GM23338 (cell line): Measurements from ENCODE around the gene ITGA2. TPM values are rescaled to one million over a fixed set of nuclear protein-coding genes. Genes with fewer than 3 reads are reported as not detected.

ENCODE experiments used
- ATAC-seq: fragments of 200-7000 bp; cut with Tn5 transposase; 3 replicates; pipeline ENCODE4 v1.9.1; 2020
- DNase-seq: peaks from one replicate; pipeline ENCODE4 v3.0.0-alpha.2; 2015; ENCODE audit warnings: low spot score
- H2AFZ ChIP-seq: fragments of 200-600 bp; sonication (generic); 2 replicates; pipeline ENCODE4 v1.8.0; 2016; ENCODE audit warnings: antibody characterized with exemption, mild to moderate bottlenecking, moderate library complexity
- H3F3A ChIP-seq: fragments of 200-600 bp; sonication (generic); replicated peaks from 2 replicates; pipeline ENCODE4 v1.8.0; 2017; ENCODE audit warnings: antibody characterized with exemption, mixed run types, low read depth
- H3K27ac ChIP-seq: fragments of 200-600 bp; sonication (generic); 2 replicates; pipeline ENCODE4 v1.6.1; 2016; ENCODE audit warnings: low read depth
- H3K27me3 ChIP-seq: fragments of 200-600 bp; sonication (generic); 2 replicates; pipeline ENCODE4 v1.8.0; 2016; ENCODE audit warnings: mild to moderate bottlenecking, mixed run types, moderate library complexity; ENCODE audit not compliant: insufficient read depth
- H3K36me3 ChIP-seq: fragments of 200-600 bp; sonication (generic); 2 replicates; pipeline ENCODE4 v1.8.0; 2016; ENCODE audit warnings: mild to moderate bottlenecking; ENCODE audit not compliant: insufficient read depth
- H3K4me1 ChIP-seq: fragments of 200-600 bp; sonication (generic); 2 replicates; pipeline ENCODE4 v1.8.0; 2016; ENCODE audit warnings: mild to moderate bottlenecking, moderate library complexity; ENCODE audit not compliant: insufficient read depth
- H3K4me2 ChIP-seq: fragments of 200-600 bp; sonication (generic); 2 replicates; pipeline ENCODE4 v1.7.1; 2017; ENCODE audit warnings: mixed run types
- H3K4me3 ChIP-seq: fragments of 200-600 bp; sonication (generic); 2 replicates; pipeline ENCODE4 v1.6.1; 2016; ENCODE audit warnings: mixed run types
- H3K79me2 ChIP-seq: fragments of 200-600 bp; sonication (generic); replicated peaks from 2 replicates; pipeline ENCODE4 v1.8.0; 2017; ENCODE audit warnings: mild to moderate bottlenecking; ENCODE audit not compliant: insufficient read depth
- H3K9me2 ChIP-seq: fragments of 200-600 bp; sonication (generic); 2 replicates; pipeline ENCODE4 v1.8.0; 2017; ENCODE audit not compliant: insufficient read depth
- H4K20me1 ChIP-seq: fragments of 200-600 bp; sonication (generic); replicated peaks from 2 replicates; pipeline ENCODE4 v1.8.0; 2017; ENCODE audit warnings: mild to moderate bottlenecking; ENCODE audit not compliant: insufficient read depth
- H3K27ac Mint-ChIP-seq: 2 replicates; pipeline ENCODE4 v1.8.0; 2020; ENCODE audit warnings: inconsistent platforms, mild to moderate bottlenecking, moderate library complexity, mixed read lengths
- H3K27me3 Mint-ChIP-seq: 3 replicates; pipeline ENCODE4 v1.8.0; 2022; ENCODE audit warnings: low read depth, mild to moderate bottlenecking, moderate library complexity, mixed read lengths, inconsistent platforms; ENCODE audit not compliant: insufficient read depth, poor library complexity
- H3K36me3 Mint-ChIP-seq: 3 replicates; pipeline ENCODE4 v1.8.0; 2021; ENCODE audit warnings: low read depth, mild to moderate bottlenecking, inconsistent platforms, moderate library complexity, mixed read lengths
- H3K4me1 Mint-ChIP-seq: 3 replicates; pipeline ENCODE4 v1.8.0; 2020; ENCODE audit warnings: mild to moderate bottlenecking, inconsistent platforms, mixed read lengths
- H3K4me3 Mint-ChIP-seq: 3 replicates; pipeline ENCODE4 v1.8.0; 2021; ENCODE audit warnings: moderate library complexity, mild to moderate bottlenecking, inconsistent platforms, mixed read lengths
- H3K9me3 Mint-ChIP-seq: 3 replicates; pipeline ENCODE4 v1.8.0; 2020; ENCODE audit warnings: moderate library complexity, mild to moderate bottlenecking, inconsistent platforms, mixed read lengths
- CREB1 ChIP-seq: fragments of 250-450 bp; sonication (Bioruptor Pico); IDR thresholded peaks from 2 replicates; pipeline ENCODE4 v1.5.0; 2020; ENCODE audit warnings: low read depth, mild to moderate bottlenecking, moderate library complexity
- CTCF ChIP-seq, 2 experiments: fragments of 200-600 bp in 1 of 2; sonication (generic) in 1 of 2; conservative IDR thresholded peaks; 2 replicates each; pipeline versions ENCODE4 v1.5.1 to v1.6.1; 2016 to 2017; ENCODE audit warnings: antibody characterized with exemption in 2 of 2, low read depth in 2 of 2, mild to moderate bottlenecking in 2 of 2, moderate library complexity in 1 of 2
- EZH2 ChIP-seq: fragments of 200-600 bp; sonication (generic); IDR thresholded peaks from one replicate; pipeline ENCODE4 v1.8.0; 2017; ENCODE audit warnings: antibody characterized with exemption, mild to moderate bottlenecking, low read depth; ENCODE audit not compliant: unreplicated experiment
- EZH2phosphoT487 ChIP-seq: fragments of 200-600 bp; sonication (generic); IDR thresholded peaks from one replicate; pipeline ENCODE4 v1.8.1; 2018; ENCODE audit warnings: antibody characterized with exemption; ENCODE audit not compliant: unreplicated experiment
- JUNB ChIP-seq: IDR thresholded peaks from one replicate; pipeline ENCODE4 v1.6.1; 2016; ENCODE audit warnings: antibody characterized with exemption; ENCODE audit not compliant: unreplicated experiment
- NANOG ChIP-seq: IDR thresholded peaks from 2 replicates; pipeline ENCODE4 v1.6.1; 2016; ENCODE audit warnings: antibody characterized with exemption, borderline replicate concordance
- POLR2AphosphoS5 ChIP-seq: IDR thresholded peaks from 2 replicates; pipeline ENCODE4 v1.6.1; 2016; ENCODE audit warnings: antibody characterized with exemption, low read depth
- STAT1 ChIP-seq: IDR thresholded peaks from one replicate; pipeline ENCODE4 v1.6.1; 2016; ENCODE audit warnings: antibody characterized with exemption; ENCODE audit not compliant: unreplicated experiment
- ZNF114 ChIP-seq: fragments of 250-450 bp; sonication (Bioruptor Pico); IDR thresholded peaks from 2 replicates; pipeline ENCODE4 v1.5.0; 2020; ENCODE audit warnings: mild to moderate bottlenecking, moderate library complexity
- ZNF331 ChIP-seq: fragments of 250-450 bp; sonication (Bioruptor Pico); IDR thresholded peaks from 2 replicates; pipeline ENCODE4 v1.5.0; 2020; ENCODE audit warnings: low read depth, mild to moderate bottlenecking, moderate library complexity
- ZNF462 ChIP-seq: fragments of 250-450 bp; sonication (Bioruptor Pico); IDR thresholded peaks from 2 replicates; pipeline ENCODE4 v1.5.0; 2020; ENCODE audit warnings: mild to moderate bottlenecking, moderate library complexity
- polyA plus RNA-seq: library from polyadenylated mRNA; unstranded; fragments of >200 nt; fragmentation: Nextera tagmentation; extraction: Ambion mirVana; gene quantifications from 2 replicates; pipeline ENCODE4 v1.2.1, GENCODE V29; 2016
- total RNA-seq: library from RNA; depleted of rRNA; stranded (reverse); fragments of >200 nt; shearing (Covaris generic); gene quantifications from 2 replicates; pipeline ENCODE4 v1.2.3, GENCODE V29; 2014
- TF ChIP-seq, protein P1 (sequence below): IDR thresholded peaks from 2 replicates; pipeline ENCODE4 v1.6.1; 2016; ENCODE audit warnings: antibody characterized with exemption
- TF ChIP-seq, protein P2 (sequence below): IDR thresholded peaks from one replicate; pipeline ENCODE4 v1.6.1; 2018; ENCODE audit warnings: antibody characterized with exemption; ENCODE audit not compliant: unreplicated experiment

The ITGA2 gene
- total and polyA plus RNA-seq, 2 experiments from 2014 or later: 2.6 to 7.1 TPM

GRCh38 chr5:52981507-52981906 is 7.6 kb upstream of the ITGA2 start:
- Histone ChIP-seq H3K4me3 (no peak overlapping the region), H3K9me2 (no peaks in the 10 kb centered on the region), H2AFZ (no peak overlapping the region), H3K36me3 (no peaks in the 10 kb centered on the region), H3K4me1 (no peaks in the 10 kb centered on the region), H3K4me2 (no peak overlapping the region), H3K27ac (no peak overlapping the region), H3K79me2 (no peaks in the 10 kb centered on the region), H3K27me3 (no peaks in the 10 kb centered on the region), H3F3A (no peaks in the 10 kb centered on the region), H4K20me1 (no peaks in the 10 kb centered on the region)
- ATAC-seq: no peak
- Mint-ChIP-seq H3K4me1 (peaks cover 7% of the 10 kb centered on the region), H3K4me3 (no peak overlapping the region), H3K36me3 (peaks cover 12% of the 10 kb centered on the region; the same call in 2 of the 3 replicates), H3K27ac (no peak overlapping the region), H3K27me3 (no peaks in the 10 kb centered on the region), H3K9me3 (peaks cover 22% of the 10 kb centered on the region)
- DNase-seq: no peak
- no peak for TF ChIP-seq JUNB
- TF ChIP-seq NANOG: no peak
- no peak for TF ChIP-seq ZNF331
- no peak for TF ChIP-seq POLR2AphosphoS5
- TF ChIP-seq, protein P1, sequence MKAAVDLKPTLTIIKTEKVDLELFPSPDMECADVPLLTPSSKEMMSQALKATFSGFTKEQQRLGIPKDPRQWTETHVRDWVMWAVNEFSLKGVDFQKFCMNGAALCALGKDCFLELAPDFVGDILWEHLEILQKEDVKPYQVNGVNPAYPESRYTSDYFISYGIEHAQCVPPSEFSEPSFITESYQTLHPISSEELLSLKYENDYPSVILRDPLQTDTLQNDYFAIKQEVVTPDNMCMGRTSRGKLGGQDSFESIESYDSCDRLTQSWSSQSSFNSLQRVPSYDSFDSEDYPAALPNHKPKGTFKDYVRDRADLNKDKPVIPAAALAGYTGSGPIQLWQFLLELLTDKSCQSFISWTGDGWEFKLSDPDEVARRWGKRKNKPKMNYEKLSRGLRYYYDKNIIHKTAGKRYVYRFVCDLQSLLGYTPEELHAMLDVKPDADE: no peak
- TF ChIP-seq CTCF (conservative IDR thresholded peaks at IDR 0.05; ENCODE audit: low read depth in 2 of 2): no peak
- no peak for TF ChIP-seq EZH2phosphoT487
- TF ChIP-seq EZH2: no peak
- TF ChIP-seq STAT1: no peak
- no peak for TF ChIP-seq ZNF114 (CRISPR knock-in tag)
- no peak for TF ChIP-seq ZNF462
- TF ChIP-seq CREB1 (CRISPR knock-in tag): no peak
- TF ChIP-seq, protein P2, sequence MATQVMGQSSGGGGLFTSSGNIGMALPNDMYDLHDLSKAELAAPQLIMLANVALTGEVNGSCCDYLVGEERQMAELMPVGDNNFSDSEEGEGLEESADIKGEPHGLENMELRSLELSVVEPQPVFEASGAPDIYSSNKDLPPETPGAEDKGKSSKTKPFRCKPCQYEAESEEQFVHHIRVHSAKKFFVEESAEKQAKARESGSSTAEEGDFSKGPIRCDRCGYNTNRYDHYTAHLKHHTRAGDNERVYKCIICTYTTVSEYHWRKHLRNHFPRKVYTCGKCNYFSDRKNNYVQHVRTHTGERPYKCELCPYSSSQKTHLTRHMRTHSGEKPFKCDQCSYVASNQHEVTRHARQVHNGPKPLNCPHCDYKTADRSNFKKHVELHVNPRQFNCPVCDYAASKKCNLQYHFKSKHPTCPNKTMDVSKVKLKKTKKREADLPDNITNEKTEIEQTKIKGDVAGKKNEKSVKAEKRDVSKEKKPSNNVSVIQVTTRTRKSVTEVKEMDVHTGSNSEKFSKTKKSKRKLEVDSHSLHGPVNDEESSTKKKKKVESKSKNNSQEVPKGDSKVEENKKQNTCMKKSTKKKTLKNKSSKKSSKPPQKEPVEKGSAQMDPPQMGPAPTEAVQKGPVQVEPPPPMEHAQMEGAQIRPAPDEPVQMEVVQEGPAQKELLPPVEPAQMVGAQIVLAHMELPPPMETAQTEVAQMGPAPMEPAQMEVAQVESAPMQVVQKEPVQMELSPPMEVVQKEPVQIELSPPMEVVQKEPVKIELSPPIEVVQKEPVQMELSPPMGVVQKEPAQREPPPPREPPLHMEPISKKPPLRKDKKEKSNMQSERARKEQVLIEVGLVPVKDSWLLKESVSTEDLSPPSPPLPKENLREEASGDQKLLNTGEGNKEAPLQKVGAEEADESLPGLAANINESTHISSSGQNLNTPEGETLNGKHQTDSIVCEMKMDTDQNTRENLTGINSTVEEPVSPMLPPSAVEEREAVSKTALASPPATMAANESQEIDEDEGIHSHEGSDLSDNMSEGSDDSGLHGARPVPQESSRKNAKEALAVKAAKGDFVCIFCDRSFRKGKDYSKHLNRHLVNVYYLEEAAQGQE: no peak
